CD4-positive, alpha-beta T cell treated with Interleukin-6 at 100 ng/mL for 8 hours (primary cell): ENCODE data around the gene MYO15A.
A peak's percentile ranks its signal among the peaks of the same experiment; 100 is the strongest.

Experiments used
- DNase-seq: peaks from one replicate; pipeline ENCODE4 v3.0.0-alpha.2; 2020; ENCODE audit warnings: mixed read lengths, low spot score

Gene MYO15A

DNA sequence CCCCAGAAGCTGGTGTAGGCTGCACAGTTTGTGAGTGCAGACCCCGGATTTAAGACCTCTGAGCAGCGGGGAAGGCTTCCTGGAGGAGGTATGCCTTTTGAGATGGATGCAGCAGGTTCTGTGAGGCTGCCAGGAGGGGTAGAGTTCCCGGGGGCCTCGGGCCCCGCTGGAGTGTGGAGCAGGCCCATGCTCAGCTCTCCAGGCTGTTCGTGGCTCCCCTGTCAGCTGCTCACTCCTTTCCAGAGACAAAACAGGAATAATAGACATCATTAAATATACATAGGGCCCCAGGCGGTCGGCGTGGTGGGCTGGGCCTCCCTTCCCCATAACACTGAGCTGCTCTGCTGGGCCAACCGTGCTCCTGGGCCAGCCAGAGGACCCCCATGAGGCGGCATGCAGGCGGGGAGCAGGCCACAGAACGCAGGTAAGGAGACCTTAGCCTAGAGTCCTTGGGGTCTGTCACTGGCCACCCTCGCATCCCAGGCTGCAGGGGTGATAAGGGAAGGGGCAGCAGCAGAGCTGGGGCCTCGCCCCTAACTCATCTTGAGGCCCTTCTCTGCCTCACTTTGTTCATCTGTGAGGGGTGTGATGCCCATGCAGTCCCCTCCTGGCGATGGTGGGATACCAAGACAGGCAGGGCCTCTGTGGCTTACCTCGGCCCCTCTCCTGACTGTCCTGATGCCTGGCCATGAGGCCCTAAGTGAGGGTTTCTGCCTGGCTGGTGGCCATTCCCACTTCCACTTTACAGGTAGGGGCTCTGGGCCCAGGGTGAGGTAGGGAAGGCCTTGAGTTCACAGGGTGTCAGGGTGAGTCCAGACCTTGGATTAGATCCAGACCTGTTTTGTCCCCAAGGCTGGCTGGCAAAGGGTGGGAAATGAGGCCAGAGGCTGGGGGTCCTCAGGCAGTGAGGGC lies at the start of gene MYO15A:
MYO15A (plus strand) TSS at position 356 of the 912 bp plus-strand sequence. CDS start 10,045 bp downstream, outside the sequence.
- DNase-seq: no peak

GRCh38 chr17:18059283-18059682 lies 49.3 kb upstream of the MYO15A start:
- no peak for DNase-seq

- DNase-seq: no peak
These were observed 44.5 kb upstream of the MYO15A start for GRCh38 chr17:18064053-18064452.

GRCh38 chr17:18065546-18065945 lies 43.0 kb upstream of the MYO15A start:
- no peak for DNase-seq

GRCh38 chr17:18066866-18067265 lies 41.7 kb upstream of the MYO15A start:
- DNase-seq: no peak

GRCh38 chr17:18069101-18069500 lies 39.5 kb upstream of the MYO15A start:
- DNase-seq: no peak

DNA sequence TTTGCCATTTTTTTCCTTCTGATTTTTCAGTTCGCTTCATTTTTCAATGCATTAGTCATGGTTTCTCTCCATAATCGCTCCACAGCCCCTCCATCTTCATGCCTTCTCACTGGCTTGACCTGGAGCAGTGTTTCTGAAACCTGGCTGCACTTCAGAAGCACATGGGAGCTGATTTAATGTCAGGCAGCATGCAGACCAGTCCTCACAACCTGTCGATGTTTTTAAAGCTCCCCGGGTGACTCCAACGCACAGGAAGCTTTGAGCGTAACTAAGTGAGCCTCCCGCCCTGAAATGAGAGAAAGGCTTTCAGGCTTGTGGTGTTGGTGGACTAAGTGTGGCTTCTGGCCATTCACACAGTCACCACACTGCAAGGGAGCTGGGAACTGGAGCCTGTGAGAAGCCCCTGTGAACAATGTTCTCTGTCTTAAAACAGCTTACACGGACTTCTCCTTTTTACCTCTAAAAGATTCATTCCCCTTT lies 37.7 kb upstream of the MYO15A start:
- DNase-seq: no peak

DNA sequence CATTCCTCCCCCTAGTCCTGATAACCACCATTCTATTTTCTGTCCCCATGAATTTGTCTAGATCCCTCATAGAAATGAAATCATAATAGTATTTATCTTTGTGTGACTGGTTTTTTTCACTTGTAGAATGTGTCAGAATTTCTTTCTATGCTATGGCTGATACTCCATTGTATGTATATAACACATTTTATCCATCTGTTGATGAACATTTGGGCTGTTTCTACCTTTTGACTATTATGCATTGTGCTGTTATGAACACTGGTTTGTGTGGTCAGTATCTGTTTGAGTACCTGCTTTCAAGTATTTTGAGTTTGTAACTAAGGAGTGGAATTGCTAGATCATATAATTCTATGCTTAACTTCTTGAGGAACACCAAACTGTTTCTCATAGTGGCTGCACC lies 36.8 kb upstream of the MYO15A start:
- DNase-seq: no peak

DNA sequence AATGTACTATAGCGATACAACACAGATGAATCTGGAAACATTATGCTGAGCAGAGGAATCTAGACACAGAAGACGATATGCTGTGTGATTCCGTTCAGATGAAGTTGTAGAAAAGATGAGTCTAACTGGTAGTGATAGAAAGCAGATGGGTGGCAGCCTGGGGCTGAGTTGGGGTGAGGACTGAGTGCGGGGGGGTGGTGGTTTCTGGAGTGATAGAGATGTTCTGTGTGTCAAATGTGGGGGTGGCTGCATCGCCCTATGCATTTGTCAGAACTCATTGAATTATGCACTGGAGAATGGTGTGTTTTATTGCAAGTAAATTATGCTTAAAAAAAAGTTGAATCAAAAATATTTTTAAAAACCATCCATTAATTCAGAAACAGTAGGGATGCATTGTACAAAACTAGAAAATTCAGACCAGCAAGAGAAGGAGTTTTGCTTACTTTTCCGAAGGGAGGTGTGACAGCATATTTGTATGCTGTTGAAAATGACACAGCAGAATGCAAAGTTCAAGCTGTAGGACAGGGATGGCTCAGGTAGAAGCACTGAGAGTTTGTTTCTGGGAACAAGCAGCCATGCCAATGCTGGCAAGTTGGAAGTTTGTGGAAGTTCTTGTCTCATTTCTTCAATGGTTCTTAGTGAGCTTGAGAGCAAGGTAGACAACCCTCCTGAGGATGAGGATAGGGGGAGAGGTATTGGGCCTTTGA lies 33.8 kb upstream of the MYO15A start:
- DNase-seq: no peak

GRCh38 chr17:18076936-18077335 lies 31.6 kb upstream of the MYO15A start:
- no peak for DNase-seq

- DNase-seq: no peak
These were observed 29.0 kb upstream of the MYO15A start for GRCh38 chr17:18079543-18079942.

DNA sequence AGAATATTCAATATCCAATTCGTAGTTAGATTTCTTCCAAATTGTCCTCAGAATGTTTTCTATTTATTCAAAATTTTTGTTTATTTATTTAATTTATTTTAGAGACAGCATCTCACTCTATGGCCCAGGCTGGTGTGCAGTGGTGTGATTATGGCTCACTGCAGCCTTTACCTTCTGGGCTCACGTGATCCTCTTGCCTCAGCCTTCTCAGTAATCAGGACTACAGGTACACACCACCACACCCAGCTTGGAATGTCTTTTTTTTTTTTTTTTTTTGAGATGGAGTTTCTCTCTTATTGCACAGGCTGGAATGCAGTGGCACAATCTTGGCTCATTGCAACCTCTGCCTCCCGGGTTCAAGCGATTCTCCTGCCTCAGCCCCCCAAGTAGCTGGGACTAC lies 24.3 kb upstream of the MYO15A start:
- DNase-seq: no peak

DNA sequence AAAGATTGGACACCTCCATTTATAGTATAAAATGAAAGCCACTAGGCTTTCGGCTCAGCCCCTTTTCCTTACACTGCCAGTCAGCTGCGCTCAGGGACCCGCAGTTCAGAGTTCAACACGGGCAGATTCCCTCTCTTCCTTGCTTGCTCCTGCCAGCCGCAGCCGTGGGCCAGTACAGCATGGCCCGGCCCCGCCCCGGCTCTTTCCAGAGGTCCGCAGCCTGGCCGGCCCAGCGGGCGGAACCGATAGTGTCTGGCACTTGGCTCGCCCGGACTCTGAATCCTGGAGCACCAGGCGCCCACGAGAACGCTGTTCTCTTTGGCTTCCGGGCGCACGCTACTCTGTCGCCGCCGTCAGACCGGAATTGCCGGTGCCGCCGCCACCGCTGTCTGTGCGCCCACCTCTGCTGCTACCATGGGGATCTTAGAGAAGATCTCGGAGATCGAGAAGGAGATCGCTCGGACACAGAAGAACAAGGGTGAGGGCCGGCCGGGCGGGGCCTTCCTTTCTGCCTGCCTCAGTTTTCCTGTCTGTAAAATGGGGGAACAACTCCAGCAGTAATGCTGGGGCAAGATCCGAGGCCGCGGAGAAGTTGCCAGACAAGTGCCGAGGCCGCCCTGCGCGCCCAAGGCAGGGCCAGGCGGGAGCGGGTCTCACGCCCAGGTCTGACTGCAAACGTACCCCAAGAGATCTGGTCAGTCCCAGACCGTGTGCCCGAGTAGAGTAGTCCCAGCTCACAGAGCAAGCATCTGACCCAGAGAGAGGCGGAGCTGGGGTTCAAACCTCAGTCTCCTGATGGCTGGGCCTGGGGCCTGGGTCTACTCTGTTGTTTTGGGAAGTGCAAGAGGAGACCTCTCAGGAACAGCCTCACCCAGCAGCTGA lies 20.7 kb upstream of the MYO15A start, which contains the start of gene DRG2:
DRG2 (plus strand) TSS at position 339 of the 882 bp plus-strand sequence; CDS start at position 415, 76 bp downstream.
- DNase-seq: peak; percentile 80

DNA sequence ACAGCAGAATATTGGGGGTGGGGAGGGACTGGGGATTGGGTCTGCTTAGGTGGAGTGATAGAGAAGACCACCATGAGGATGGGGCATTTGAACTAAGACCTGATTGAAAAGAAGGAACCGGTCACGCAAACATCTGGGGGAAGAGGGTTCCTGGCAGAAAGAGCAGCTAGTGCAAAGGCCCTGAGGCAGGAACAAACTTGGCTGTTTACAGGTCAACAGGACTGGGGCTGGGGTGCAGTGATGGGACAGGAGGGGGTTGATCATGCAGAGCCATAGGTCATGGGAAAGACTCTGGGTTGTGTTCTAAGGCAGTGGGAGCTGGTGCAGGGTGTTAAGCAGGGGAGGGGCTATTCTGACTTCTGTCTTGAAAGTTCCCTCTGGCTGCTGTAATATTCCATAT lies 18.9 kb upstream of the MYO15A start:
- no peak for DNase-seq

- DNase-seq: no peak
These were observed 14.7 kb upstream of the MYO15A start for GRCh38 chr17:18093616-18094408.

DNA sequence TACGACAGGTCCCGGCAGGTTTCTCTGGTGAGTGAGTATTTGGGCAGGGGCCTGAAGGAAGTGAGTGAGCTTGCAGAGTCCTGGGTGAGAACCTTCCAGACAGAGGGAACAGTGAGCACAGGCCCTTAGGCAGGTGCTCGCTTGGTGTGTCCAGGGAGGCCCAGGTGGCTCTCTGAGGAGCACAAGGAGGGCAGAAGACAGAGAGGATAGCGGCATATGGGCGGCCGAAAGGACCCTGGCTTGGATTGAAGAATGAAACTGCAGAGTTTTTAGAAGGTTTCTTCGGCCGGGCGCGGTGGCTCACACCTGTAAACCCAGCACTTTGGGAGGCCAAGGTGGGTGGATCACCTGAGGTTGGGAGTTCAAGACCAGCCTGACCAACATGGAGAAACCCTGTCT lies 14.1 kb upstream of the MYO15A start:
- DNase-seq: no peak

GRCh38 chr17:18099516-18099915 lies 9.0 kb upstream of the MYO15A start:
- no peak for DNase-seq

GRCh38 chr17:18100616-18101015 lies 7.9 kb upstream of the MYO15A start:
- DNase-seq: no peak

GRCh38 chr17:18101828-18102227 lies 6.7 kb upstream of the MYO15A start:
- no peak for DNase-seq

DNA sequence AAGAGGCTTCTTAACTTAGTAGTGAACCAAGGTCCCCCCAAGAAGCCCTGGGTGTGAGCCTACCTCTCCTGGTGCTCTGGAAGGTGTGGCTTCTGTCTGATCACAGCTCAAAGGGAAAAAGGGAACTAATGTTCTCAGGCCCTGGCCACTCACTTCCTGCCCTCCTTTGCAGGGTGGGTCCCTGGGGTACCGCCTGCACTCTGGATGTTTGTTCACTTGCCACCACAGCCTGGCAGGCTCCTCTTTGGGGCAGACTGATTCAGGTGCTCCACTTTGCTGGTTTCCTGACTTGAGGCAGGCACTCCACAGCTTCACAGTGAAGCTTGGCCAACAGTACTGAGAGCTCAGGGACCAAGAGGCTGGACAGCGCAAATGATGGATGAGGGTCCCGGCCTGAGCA lies 5.9 kb upstream of the MYO15A start:
- no peak for DNase-seq

DNA sequence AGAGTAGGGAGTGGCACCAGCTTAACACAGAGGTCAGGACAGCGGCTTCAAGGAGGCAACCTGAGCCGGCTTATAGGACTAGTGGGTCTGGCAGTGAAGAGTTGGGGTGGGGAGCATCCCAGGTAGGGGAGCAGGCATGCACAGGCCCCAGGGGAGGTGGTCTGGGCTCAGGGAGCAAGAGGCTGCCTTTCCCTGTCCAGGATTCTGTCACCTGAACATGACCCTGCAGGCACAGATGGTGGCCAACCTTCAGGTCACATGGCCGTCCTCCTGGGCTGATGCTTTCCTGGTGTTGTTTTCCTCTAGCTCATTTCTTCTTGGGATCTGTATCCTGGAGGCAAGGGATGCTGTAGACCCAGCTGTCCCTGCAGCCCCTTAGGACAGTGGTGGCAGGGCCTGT lies 3.5 kb upstream of the MYO15A start:
- DNase-seq: no peak
